ENCODE data around the gene PCOLCE2. TPM values are rescaled to one million over a fixed set of nuclear protein-coding genes. Genes with fewer than 3 reads are reported as not detected.

The PCOLCE2 gene
- total RNA-seq, 1 donor from 2014 or later, result 58.2 TPM

GRCh38 chr3:142839831-142840230 lies 49.1 kb downstream of the PCOLCE2 start:
- intact Hi-C loops (cut with micrococcal nuclease), result no loop called here
- no peak for ATAC-seq

GRCh38 chr3:142837526-142837925 lies 51.4 kb downstream of the PCOLCE2 start:
- DNase-seq, result no peak
- ATAC-seq, result no peak
- intact Hi-C loops (cut with micrococcal nuclease), result no loop called here

More at GRCh38 chr3:142839831-142840230, 49.1 kb downstream of the PCOLCE2 start:
- no peak for DNase-seq

- DNase-seq (peak; percentile 89), ATAC-seq (peak; percentile 98)
- intact Hi-C loops (cut with micrococcal nuclease), result no loop called here
Observed at GRCh38 chr3:142828703-142829305, 60.1 kb downstream of the PCOLCE2 start.

GRCh38 chr3:142819179-142819578 lies 69.7 kb downstream of the PCOLCE2 start:
- ATAC-seq (no peak), DNase-seq (no peak)
- intact Hi-C loops (cut with micrococcal nuclease), result no loop called here

GRCh38 chr3:142818651-142819050 lies 70.2 kb downstream of the PCOLCE2 start:
- DNase-seq, result no peak
- ATAC-seq, result no peak
- intact Hi-C loops (cut with micrococcal nuclease), result no loop called here

- ATAC-seq (peak; percentile 56), DNase-seq (no peak)
- intact Hi-C loops (cut with micrococcal nuclease), result no loop called here
Observed at GRCh38 chr3:142817897-142818296, 71.0 kb downstream of the PCOLCE2 start.

- peak; percentile 71 for ATAC-seq
- DNase-seq, result no peak
- intact Hi-C loops (cut with micrococcal nuclease), result no loop called here
Observed at GRCh38 chr3:142817356-142817755, 71.5 kb downstream of the PCOLCE2 start.

GRCh38 chr3:142815803-142816202 lies 73.1 kb downstream of the PCOLCE2 start:
- ATAC-seq (no peak), DNase-seq (no peak)
- intact Hi-C loops (cut with micrococcal nuclease), result no loop called here

- intact Hi-C loops (cut with micrococcal nuclease), result no loop called here
- ATAC-seq (peak; percentile 57), DNase-seq (no peak)
Observed at GRCh38 chr3:142809259-142809658, 79.6 kb downstream of the PCOLCE2 start.

GRCh38 chr3:142808103-142808917 lies 80.6 kb downstream of the PCOLCE2 start:
- intact Hi-C loops (cut with micrococcal nuclease), result no loop called here
- no peak for ATAC-seq
- DNase-seq, result no peak

GRCh38 chr3:142802891-142803290 lies 86.0 kb downstream of the PCOLCE2 start:
- DNase-seq (no peak), ATAC-seq (no peak)
- intact Hi-C loops (cut with micrococcal nuclease), result no loop called here

GRCh38 chr3:142801746-142802145 lies 87.1 kb downstream of the PCOLCE2 start:
- intact Hi-C loops (cut with micrococcal nuclease), result no loop called here
- DNase-seq, result no peak
- no peak for ATAC-seq

- ATAC-seq (no peak), DNase-seq (no peak)
- intact Hi-C loops (cut with micrococcal nuclease), result no loop called here
Observed at GRCh38 chr3:142796823-142797222, 92.1 kb downstream of the PCOLCE2 start.

- no peak for ATAC-seq
- DNase-seq, result no peak
- intact Hi-C loops (cut with micrococcal nuclease), result no loop called here
Observed at GRCh38 chr3:142795332-142795731, 93.6 kb downstream of the PCOLCE2 start.

- DNase-seq, result no peak
- ATAC-seq, result no peak
- intact Hi-C loops (cut with micrococcal nuclease), result no loop called here
Observed at GRCh38 chr3:142794508-142794907, 94.4 kb downstream of the PCOLCE2 start.

- intact Hi-C loops (cut with micrococcal nuclease), result no loop called here
- DNase-seq, result no peak
- ATAC-seq, result no peak
Observed at GRCh38 chr3:142787719-142788118, 101.2 kb downstream of the PCOLCE2 start.

- ATAC-seq (no peak), DNase-seq (no peak)
- intact Hi-C loops (cut with micrococcal nuclease), result no loop called here
Observed at GRCh38 chr3:142785996-142786395, 102.9 kb downstream of the PCOLCE2 start.

GRCh38 chr3:142784228-142784627 lies 104.7 kb downstream of the PCOLCE2 start:
- ATAC-seq, result no peak
- intact Hi-C loops (cut with micrococcal nuclease), result no loop called here
- no peak for DNase-seq

GRCh38 chr3:142782616-142783015 lies 106.3 kb downstream of the PCOLCE2 start:
- DNase-seq (no peak), ATAC-seq (no peak)
- intact Hi-C loops (cut with micrococcal nuclease), result no loop called here

GRCh38 chr3:142779591-142779990 lies 109.3 kb downstream of the PCOLCE2 start:
- intact Hi-C loops (cut with micrococcal nuclease), result no loop called here
- DNase-seq (no peak), ATAC-seq (no peak)

- DNase-seq (no peak), ATAC-seq (no peak)
- intact Hi-C loops (cut with micrococcal nuclease), result no loop called here
Observed at GRCh38 chr3:142778541-142778940, 110.3 kb downstream of the PCOLCE2 start.
